Measurements from ENCODE around the gene HTN3.
"Not testable (repeated sequence)": the region's sequence is repeated elsewhere in the genome, so short reads cannot be mapped to it uniquely, and the experiment has no call there.

HTN3 gene

GRCh38 chr4:70000711-70001110 lies 27.5 kb upstream of the HTN3 start:
- TF ChIP-seq, protein P1, sequence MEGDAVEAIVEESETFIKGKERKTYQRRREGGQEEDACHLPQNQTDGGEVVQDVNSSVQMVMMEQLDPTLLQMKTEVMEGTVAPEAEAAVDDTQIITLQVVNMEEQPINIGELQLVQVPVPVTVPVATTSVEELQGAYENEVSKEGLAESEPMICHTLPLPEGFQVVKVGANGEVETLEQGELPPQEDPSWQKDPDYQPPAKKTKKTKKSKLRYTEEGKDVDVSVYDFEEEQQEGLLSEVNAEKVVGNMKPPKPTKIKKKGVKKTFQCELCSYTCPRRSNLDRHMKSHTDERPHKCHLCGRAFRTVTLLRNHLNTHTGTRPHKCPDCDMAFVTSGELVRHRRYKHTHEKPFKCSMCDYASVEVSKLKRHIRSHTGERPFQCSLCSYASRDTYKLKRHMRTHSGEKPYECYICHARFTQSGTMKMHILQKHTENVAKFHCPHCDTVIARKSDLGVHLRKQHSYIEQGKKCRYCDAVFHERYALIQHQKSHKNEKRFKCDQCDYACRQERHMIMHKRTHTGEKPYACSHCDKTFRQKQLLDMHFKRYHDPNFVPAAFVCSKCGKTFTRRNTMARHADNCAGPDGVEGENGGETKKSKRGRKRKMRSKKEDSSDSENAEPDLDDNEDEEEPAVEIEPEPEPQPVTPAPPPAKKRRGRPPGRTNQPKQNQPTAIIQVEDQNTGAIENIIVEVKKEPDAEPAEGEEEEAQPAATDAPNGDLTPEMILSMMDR (IDR thresholded peaks at IDR 0.05; ENCODE audit: low read length, missing control alignments): no peak
- no peak overlapping the region for H3K4me3 ChIP-seq (replicated peaks; ENCODE audit: low read depth, low read length)
- DNase-seq (ENCODE audit: low read depth): no peak

- no peak overlapping the region for H3K4me3 ChIP-seq (replicated peaks; ENCODE audit: low read depth, low read length)
- no peak for DNase-seq (ENCODE audit: low read depth)
- TF ChIP-seq, protein P1 (IDR thresholded peaks at IDR 0.05; ENCODE audit: low read length, missing control alignments): no peak
Observed at GRCh38 chr4:70002507-70002906, 25.8 kb upstream of the HTN3 start.

DNA sequence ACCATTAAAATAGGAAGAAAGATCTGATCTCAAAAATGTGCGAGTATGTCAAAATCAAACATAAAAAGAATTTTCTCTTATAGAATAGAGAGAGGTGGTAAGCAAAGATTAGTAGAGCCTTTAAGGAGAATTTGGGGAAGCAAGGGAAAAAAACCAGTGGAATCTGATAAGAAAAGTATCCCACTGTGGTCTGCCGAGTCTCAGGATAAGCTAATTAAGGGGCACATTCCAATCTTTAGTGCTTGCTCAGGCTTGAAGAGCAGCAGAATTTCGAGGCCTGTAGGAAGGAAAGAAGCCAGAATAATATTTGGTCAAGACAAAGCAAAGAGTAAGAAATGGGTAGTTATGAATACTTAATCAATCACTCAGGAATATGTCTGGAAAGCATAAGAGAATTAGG lies 19.5 kb upstream of the HTN3 start:
- no peak for DNase-seq (ENCODE audit: low read depth)

GRCh38 chr4:70019006-70019405 lies 9.3 kb upstream of the HTN3 start:
- DNase-seq (ENCODE audit: low read depth); H3K4me3 ChIP-seq (replicated peaks; ENCODE audit: low read depth, low read length): not testable (repeated sequence)

More for the DNA sequence above, 19.5 kb upstream of the HTN3 start:
- no peak overlapping the region for H3K4me3 ChIP-seq (replicated peaks; ENCODE audit: low read depth, low read length)
- TF ChIP-seq, protein P1 (IDR thresholded peaks at IDR 0.05; ENCODE audit: low read length, missing control alignments): no peak

DNA sequence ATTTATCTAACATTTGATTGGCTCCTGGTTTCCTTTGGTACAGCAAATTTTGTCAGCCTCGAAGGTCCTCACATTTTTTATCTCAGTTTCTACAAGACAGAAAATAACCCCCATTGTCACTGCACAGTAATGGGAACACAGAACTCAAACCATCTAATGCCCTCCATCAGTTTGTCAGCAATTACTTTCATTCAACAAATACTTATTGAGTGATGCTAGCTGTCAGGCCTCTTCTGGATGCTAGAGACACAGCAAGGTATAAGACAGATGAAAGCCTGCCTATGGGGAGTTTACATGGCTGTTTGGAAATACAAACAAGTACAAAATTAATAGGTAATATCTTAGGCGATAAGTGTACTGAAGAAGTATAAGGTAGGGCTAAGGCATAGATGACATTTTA lies 5.0 kb upstream of the HTN3 start:
- no peak for DNase-seq (ENCODE audit: low read depth)
- H3K4me3 ChIP-seq (replicated peaks; ENCODE audit: low read depth, low read length): no peak overlapping the region
- TF ChIP-seq, protein P1 (IDR thresholded peaks at IDR 0.05; ENCODE audit: low read length, missing control alignments): no peak

DNA sequence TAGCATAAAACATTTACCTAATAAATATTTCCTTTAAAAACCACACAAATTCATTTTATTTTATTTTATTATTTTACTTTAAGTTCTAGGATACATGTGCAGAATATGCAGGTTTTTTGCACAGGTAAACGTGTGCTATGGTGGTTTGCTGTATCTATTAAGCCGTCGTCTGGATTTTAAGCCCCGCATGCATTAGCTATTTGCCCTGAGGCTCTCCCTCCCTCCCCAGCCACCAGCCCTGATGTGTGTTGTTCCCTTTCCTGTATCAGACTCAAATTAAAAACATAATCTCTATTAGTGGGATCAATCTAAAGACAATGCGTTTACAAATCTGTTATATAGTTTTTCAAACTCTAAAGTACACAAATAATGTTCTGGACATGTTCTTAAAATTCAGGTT lies 1.2 kb upstream of the HTN3 start:
- H3K4me3 ChIP-seq (replicated peaks; ENCODE audit: low read depth, low read length): no peak overlapping the region
- TF ChIP-seq, protein P1 (IDR thresholded peaks at IDR 0.05; ENCODE audit: low read length, missing control alignments): no peak

GRCh38 chr4:70037559-70037958 lies 9.3 kb downstream of the HTN3 start:
- DNase-seq (ENCODE audit: low read depth); H3K4me3 ChIP-seq (replicated peaks; ENCODE audit: low read depth, low read length): not testable (repeated sequence)

More for the DNA sequence above, 1.2 kb upstream of the HTN3 start:
- no peak for DNase-seq (ENCODE audit: low read depth)

- H3K4me3 ChIP-seq (replicated peaks; ENCODE audit: low read depth, low read length); DNase-seq (ENCODE audit: low read depth): not testable (repeated sequence)
Observed at GRCh38 chr4:70039928-70040327, 11.7 kb downstream of the HTN3 start.
